Gastrocnemius medialis (tissue), 4 donors: Measurements from ENCODE around the gene FAM53C.

Source experiments
- CTCF ChIP-seq, 5 experiments: fragments of 450-650 bp in 3 of 5; fragments of 200-600 bp in 2 of 5; sonication (generic) in 2 of 5; IDR thresholded peaks in 4 of 5; conservative IDR thresholded peaks in 1 of 5; 1 replicate in 4 of 5; 2 replicates in 1 of 5; pipeline ENCODE4 v1.5.1; 2016 to 2019; ENCODE audit warnings: antibody characterized with exemption in 5 of 5, mild to moderate bottlenecking in 3 of 5, moderate library complexity in 3 of 5
- POLR2A ChIP-seq, 2 donors: fragments of 450-650 bp; IDR thresholded peaks; one replicate each; pipeline ENCODE4 v1.6.1; 2017; ENCODE audit warnings: antibody characterized with exemption in 2 of 2, mild to moderate bottlenecking in 2 of 2, moderate library complexity in 2 of 2

GRCh38 chr5:138371454-138371853 lies 33.4 kb downstream of the FAM53C start:
- TF ChIP-seq CTCF (IDR thresholded peaks at IDR 0.05 in 4 of 5, conservative IDR thresholded peaks at IDR 0.05 in 1 of 5) (no peak), POLR2A (IDR thresholded peaks at IDR 0.05) (no peak)
